ENCODE results near the gene PATZ1.

PATZ1 gene

DNA sequence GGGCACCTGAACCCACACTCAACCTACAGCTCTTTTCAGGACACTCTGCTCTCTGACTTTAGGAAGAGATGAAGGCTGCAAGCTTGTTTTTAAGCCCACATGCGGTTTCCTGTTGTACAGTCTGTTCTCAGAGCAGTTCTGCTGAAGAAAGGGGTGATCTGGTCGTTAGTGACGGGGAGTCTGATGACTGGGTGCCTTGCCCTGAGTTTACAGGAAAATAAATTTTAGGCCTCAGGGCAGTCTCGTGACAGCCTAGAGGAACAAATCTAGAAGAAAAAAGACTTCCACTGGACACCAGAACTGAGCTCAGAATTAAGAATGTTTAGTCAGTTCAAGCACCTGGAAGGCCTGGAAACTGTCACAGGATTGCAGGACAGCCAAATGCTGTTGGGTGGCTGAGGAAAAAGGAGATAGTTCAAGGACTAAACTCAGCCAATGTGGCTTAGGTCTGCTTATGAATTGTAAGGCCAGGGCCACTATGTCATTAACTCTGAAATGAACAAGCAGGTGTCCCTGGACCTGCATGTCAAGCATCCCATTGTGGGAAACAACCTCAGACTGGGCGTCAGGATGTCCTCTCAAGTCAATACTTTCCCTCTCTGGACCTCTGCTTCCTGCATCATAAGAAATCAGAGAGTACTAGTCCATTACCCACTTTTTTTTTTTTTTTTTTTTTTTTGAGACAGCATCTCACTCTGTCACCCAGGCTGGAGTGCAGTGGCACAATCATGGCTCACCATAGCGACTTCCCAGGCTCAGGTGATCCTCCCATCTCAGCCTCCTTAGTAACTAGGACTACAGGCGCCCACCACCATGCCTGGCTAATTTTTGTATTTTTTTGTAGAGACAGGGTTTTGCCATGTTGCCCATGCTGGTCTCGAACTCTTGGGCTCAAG is 59.5 kb downstream of the PATZ1 start:
- Histone ChIP-seq H3K27ac (replicated peaks) (peak overlapping the region; percentile 52), H3K27me3 (ENCODE audit: insufficient read depth, poor library complexity, severe bottlenecking) (no peaks in the 10 kb centered on the region), H3K4me3 (replicated peaks; ENCODE audit: insufficient read depth, low read length) (no peak overlapping the region)
- peak in 1 of 2 experiments; percentile 63 for DNase-seq (ENCODE audit: low read depth in 1 of 2, low spot score in 1 of 2)
- no peak for TF ChIP-seq POLR2AphosphoS5 (IDR thresholded peaks at IDR 0.05; ENCODE audit: low read depth)
- no peak for TF ChIP-seq SPI1 (IDR thresholded peaks at IDR 0.05; ENCODE audit: borderline replicate concordance, low read depth)
- no peak for TF ChIP-seq GABPA (IDR thresholded peaks at IDR 0.05; ENCODE audit: low read depth)
- TF ChIP-seq, protein P1, sequence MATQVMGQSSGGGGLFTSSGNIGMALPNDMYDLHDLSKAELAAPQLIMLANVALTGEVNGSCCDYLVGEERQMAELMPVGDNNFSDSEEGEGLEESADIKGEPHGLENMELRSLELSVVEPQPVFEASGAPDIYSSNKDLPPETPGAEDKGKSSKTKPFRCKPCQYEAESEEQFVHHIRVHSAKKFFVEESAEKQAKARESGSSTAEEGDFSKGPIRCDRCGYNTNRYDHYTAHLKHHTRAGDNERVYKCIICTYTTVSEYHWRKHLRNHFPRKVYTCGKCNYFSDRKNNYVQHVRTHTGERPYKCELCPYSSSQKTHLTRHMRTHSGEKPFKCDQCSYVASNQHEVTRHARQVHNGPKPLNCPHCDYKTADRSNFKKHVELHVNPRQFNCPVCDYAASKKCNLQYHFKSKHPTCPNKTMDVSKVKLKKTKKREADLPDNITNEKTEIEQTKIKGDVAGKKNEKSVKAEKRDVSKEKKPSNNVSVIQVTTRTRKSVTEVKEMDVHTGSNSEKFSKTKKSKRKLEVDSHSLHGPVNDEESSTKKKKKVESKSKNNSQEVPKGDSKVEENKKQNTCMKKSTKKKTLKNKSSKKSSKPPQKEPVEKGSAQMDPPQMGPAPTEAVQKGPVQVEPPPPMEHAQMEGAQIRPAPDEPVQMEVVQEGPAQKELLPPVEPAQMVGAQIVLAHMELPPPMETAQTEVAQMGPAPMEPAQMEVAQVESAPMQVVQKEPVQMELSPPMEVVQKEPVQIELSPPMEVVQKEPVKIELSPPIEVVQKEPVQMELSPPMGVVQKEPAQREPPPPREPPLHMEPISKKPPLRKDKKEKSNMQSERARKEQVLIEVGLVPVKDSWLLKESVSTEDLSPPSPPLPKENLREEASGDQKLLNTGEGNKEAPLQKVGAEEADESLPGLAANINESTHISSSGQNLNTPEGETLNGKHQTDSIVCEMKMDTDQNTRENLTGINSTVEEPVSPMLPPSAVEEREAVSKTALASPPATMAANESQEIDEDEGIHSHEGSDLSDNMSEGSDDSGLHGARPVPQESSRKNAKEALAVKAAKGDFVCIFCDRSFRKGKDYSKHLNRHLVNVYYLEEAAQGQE (IDR thresholded peaks at IDR 0.05; ENCODE audit: insufficient replicate concordance, low read depth), result no peak
- TF ChIP-seq, protein P2, sequence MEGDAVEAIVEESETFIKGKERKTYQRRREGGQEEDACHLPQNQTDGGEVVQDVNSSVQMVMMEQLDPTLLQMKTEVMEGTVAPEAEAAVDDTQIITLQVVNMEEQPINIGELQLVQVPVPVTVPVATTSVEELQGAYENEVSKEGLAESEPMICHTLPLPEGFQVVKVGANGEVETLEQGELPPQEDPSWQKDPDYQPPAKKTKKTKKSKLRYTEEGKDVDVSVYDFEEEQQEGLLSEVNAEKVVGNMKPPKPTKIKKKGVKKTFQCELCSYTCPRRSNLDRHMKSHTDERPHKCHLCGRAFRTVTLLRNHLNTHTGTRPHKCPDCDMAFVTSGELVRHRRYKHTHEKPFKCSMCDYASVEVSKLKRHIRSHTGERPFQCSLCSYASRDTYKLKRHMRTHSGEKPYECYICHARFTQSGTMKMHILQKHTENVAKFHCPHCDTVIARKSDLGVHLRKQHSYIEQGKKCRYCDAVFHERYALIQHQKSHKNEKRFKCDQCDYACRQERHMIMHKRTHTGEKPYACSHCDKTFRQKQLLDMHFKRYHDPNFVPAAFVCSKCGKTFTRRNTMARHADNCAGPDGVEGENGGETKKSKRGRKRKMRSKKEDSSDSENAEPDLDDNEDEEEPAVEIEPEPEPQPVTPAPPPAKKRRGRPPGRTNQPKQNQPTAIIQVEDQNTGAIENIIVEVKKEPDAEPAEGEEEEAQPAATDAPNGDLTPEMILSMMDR (IDR thresholded peaks at IDR 0.05; ENCODE audit: insufficient read depth, low read length), result no peak

DNA sequence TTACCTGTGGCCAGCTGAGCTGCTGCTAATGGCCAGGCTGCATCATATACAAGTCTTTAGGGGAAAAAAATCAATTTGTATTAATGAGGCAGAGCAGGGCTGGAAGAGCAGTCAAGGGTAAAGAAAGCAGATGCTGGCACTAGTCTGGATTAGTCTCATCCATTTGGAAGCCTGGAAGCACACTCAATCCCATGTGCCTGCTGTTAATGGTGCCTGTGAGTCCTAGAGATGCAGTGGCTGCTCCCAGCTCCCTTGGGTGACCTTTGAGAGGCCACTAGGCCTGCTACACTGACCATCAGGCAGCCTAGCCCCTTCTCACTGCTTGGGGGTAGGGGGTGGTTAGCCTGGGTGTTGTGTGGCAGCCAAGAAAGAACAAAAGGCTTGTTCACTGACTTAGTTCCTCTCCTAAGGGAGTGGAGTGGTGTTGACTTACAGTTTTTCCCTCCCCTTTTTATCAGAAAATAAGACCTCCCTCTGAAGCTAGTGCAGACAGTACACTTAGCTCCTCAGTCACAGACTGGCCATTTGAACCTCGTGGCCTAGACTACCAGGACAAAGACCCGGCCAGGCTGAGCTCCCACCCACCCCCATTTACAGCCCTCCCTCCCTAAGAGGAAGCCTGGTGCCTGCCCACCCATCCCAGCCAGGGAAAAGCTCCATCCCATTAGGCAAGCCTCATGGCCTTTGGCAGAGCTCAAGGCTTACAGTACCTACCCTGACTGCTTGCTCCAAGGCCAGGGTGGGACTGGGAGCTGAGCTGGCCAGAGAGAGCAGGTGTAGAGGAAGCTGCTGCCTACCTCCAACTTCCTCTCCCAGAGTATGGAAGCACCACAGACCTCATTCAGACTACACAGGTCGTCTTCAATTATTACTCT is 61.6 kb downstream of the PATZ1 start:
- Histone ChIP-seq H3K27ac (replicated peaks) (no peak overlapping the region; the same call in 1 of the 2 replicates), H3K4me3 (replicated peaks; ENCODE audit: insufficient read depth, low read length) (no peak overlapping the region), H3K27me3 (ENCODE audit: insufficient read depth, poor library complexity, severe bottlenecking) (no peaks in the 10 kb centered on the region)
- 0 out of 2 replicates have a peak, but pooled peaks have one; percentile 32 for TF ChIP-seq SPI1 (IDR thresholded peaks at IDR 0.05; ENCODE audit: borderline replicate concordance, low read depth)
- TF ChIP-seq GABPA (IDR thresholded peaks at IDR 0.05; ENCODE audit: low read depth), result no peak
- no peak for DNase-seq (ENCODE audit: low read depth in 1 of 2, low spot score in 1 of 2)

DNA sequence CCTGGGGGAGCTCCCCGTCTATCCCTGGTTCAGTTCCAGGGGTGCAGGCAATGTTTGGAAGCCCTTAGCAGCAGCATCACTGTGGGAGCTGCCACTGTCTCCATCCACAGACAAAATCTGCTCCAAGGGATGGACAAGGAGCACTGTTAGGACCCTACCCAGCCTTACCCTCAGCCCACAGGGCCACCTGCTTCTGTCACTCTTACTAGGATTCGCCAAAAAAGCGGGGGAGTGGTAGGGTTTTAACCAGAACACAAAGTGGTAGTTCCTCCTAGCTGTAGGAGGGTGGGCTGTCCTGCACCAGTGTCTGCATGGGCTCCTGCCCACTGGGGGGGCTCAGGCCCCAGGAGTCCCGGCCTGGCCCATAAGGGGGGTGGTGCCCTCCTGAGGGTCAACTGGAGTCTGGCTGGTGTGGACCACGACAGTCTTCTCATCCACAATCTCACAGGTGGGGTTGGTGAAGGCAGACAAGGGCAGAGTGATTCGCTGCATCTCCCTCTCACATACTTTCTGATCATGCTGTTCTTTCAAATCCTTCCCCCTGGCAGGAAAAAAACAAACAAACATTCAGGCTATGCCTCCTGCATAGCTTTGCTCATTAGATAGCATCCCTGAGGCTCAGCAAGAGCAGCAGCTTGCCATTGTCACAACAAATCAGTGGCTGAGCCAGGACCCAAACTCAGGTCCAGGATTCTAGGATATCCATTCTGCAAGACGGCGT is 63.2 kb downstream of the PATZ1 start:
- no peak overlapping the region for H3K4me3 ChIP-seq (replicated peaks; ENCODE audit: insufficient read depth, low read length)
- DNase-seq (ENCODE audit: low read depth in 1 of 2, low spot score in 1 of 2), result no peak
- no peak for TF ChIP-seq POLR2AphosphoS5 (IDR thresholded peaks at IDR 0.05; ENCODE audit: low read depth)
- no peak for TF ChIP-seq GABPA (IDR thresholded peaks at IDR 0.05; ENCODE audit: low read depth)
- TF ChIP-seq, protein P1 (IDR thresholded peaks at IDR 0.05; ENCODE audit: insufficient replicate concordance, low read depth), result no peak
- no peak for TF ChIP-seq SPI1 (IDR thresholded peaks at IDR 0.05; ENCODE audit: borderline replicate concordance, low read depth)
- TF ChIP-seq, protein P2 (IDR thresholded peaks at IDR 0.05; ENCODE audit: insufficient read depth, low read length), result no peak
- no peak overlapping the region for H3K27ac ChIP-seq (replicated peaks)
- no peaks in the 10 kb centered on the region for H3K27me3 ChIP-seq (ENCODE audit: insufficient read depth, poor library complexity, severe bottlenecking)

Measured in HL-60 (cell line).